SH-SY5Y (cell line): ENCODE results near the gene CDK19.

Source experiments
- GATA2 ChIP-seq: IDR thresholded peaks from 2 replicates; pipeline ENCODE4 v1.6.1; 2011; ENCODE audit warnings: mild to moderate bottlenecking, low read depth, low read length
- GATA3 ChIP-seq: IDR thresholded peaks from 2 replicates; pipeline ENCODE4 v1.6.1; 2011; ENCODE audit warnings: low read depth, mild to moderate bottlenecking, low read length, moderate library complexity

Gene CDK19

DNA sequence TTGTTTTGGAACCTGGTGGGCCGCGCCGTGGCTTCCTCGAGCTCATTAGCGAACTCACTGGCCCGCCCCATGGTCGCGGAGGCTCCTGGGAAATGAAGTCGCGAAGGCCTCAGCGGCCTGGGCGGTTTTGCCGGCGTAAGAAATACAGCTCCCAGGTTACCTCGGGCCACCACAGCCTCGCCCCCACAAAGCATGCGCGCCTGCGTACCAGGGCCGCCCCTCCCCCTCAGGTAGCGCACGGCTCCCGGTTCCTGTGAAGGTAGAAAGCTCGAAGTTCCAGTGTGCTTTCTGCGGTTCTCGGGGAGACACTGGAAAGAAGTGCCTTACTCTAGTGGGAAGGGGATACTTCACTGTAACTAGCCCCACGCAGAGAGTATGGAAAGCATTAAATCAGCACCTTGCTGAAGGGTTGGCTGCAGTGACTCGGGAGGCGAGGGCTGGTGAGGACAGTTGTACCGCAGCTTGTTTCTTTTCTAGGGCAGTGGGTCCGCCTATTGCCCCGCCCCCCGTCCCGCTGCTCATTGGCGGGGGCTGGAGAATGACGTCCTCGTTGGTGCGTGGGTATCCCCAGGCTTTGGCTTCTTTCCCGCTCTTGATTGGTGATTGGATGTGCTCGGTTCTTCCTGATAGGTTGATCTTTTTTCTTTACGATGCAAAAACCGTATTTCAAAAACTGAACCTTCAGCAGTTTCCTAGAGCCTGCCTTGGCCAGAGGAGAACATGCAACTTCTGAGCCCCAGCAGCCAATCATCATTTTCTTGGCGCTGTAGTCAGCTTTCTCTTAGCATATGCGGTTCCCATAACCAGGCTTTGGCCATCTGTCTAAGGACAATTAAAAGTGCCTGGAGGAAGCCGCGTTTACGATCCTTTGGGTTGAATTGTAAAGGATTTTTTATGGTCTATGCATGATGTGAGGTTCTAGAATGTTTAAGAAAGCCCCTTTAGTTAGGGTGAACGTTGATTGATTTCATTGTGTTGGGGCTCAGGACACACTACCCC is at the start of gene CDK19:
Gene CDK19 (minus strand): TSS at position 59 of the 999 bp plus-strand sequence. CDS start 333 bp downstream, outside the sequence.
- TF ChIP-seq GATA3 (no peak), GATA2 (no peak)

DNA sequence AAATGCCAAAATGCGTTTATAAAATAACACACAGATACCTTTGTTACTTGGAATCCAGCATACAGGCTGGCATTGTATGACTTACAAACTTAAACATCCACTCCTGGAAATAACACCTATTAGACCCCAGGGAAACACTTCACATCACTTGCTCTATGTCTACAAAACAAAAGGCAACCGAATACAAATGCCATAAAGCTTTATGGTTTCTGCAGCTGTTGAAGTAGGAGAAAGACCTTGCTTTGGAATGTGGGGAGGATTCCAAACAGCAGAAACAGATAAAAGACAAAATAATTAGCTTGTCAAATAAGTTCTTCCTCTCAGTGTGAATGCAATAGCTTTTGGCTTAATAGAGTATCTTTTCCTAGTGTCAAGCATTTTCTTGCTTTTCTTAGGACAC is 49.6 kb upstream of the CDK19 start:
- no peak for TF ChIP-seq GATA2
- TF ChIP-seq GATA3: no peak

GRCh38 chr6:110859335-110859792 is 44.1 kb upstream of the CDK19 start:
- no peak for TF ChIP-seq GATA3
- no peak for TF ChIP-seq GATA2

DNA sequence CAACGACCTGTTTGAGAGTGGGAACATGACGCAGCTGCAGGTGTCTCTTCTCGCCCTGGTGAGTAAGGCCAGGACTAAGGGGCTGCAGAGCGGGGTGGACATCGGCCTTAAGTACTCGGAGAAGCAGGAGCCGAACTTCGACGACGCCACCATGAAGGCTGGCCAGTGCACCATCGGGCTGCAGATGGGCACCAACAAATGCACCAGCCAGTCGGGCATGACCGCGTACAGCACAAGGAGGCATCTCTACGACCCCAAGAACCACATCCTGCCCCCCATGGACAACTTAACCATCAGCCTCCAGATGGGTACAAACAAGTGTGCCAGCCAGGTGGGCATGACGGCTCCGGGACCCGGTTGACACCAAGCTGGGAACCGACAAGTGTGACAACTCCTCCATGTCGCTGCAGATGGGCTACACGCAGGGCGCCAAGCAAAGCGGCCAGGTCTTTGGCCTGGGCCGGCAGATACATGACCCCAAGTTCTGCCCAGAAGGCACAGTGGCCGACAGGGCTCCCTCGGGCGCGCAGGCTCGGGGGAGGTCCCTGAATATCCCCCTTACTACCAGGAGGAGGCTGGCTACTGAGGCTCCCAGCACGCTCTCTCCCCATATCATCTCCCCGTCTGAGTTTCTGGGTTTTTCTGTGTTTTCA is 43.4 kb upstream of the CDK19 start:
- TF ChIP-seq GATA2 (no peak), GATA3 (no peak)

- TF ChIP-seq GATA3 (no peak), GATA2 (no peak)
These were observed 42.7 kb upstream of the CDK19 start for GRCh38 chr6:110858016-110858415.

DNA sequence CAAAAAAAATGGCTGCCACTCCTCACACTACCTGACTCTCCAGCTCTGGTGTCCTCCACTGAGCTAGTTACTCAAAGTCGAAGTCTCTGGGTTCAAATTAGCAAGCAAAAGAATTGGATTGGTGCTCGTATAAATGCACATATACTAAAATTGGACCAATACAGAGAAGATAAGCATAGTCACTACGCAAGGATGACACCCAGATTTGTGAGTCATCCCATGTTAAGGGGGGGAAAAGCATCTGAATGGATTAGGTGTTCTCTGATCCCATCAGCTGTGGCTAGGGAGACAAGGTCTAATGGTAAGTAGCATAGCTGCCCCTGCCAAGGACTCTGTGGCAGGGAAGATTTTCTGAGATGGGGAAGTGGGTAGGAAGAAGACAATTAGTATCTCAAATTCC is 41.0 kb upstream of the CDK19 start:
- no peak for TF ChIP-seq GATA2
- no peak for TF ChIP-seq GATA3

GRCh38 chr6:110853754-110854477 is 38.6 kb upstream of the CDK19 start:
- TF ChIP-seq GATA3 (no peak), GATA2 (no peak)

GRCh38 chr6:110852773-110853172 is 37.5 kb upstream of the CDK19 start:
- no peak for TF ChIP-seq GATA3
- TF ChIP-seq GATA2: no peak

- TF ChIP-seq GATA3 (no peak), GATA2 (no peak)
These were observed 34.5 kb upstream of the CDK19 start for GRCh38 chr6:110849781-110850180.

DNA sequence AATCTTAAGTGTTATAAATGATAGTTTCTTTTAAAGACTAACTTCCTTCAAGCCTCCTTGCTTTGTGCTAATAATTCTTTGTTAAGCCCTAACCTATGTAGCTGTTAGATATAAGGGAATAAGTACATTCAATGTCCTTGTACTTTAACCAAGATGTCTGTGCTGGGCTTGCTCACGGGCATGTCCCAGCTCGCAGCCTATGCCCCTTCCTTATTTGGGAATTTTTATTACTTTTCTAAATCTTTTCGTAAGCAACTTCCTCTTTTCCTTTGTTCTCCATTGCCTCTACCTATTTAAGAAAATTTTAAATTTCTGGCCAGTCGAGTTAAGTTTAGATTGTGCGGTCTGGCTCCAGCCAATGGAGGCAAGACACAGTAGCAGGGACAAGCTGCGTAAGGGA is 26.0 kb upstream of the CDK19 start:
- no peak for TF ChIP-seq GATA2
- TF ChIP-seq GATA3: no peak

- TF ChIP-seq GATA3: no peak
- no peak for TF ChIP-seq GATA2
These were observed 18.6 kb upstream of the CDK19 start for GRCh38 chr6:110833831-110834230.

- TF ChIP-seq GATA2 (no peak), GATA3 (no peak)
These were observed 16.1 kb upstream of the CDK19 start for GRCh38 chr6:110831405-110831804.

- TF ChIP-seq GATA3: no peak
These were observed 13.1 kb upstream of the CDK19 start for GRCh38 chr6:110828396-110828795.

GRCh38 chr6:110826236-110827129 is 11.2 kb upstream of the CDK19 start:
- TF ChIP-seq GATA2: no peak
